Uterus (tissue), 2 donors: ENCODE measurements around the gene CDH4.

Experiments used
- POLR2A ChIP-seq, 2 donors: fragments of 450-650 bp; IDR thresholded peaks; one replicate each; pipeline ENCODE4 v1.6.1; 2016; ENCODE audit warnings: antibody characterized with exemption in 2 of 2, mild to moderate bottlenecking in 1 of 2, moderate library complexity in 1 of 2
- TF ChIP-seq, protein P1 (sequence below), 4 experiments: fragments of 200-600 bp in 2 of 4; fragments of 450-650 bp in 2 of 4; sonication (generic) in 2 of 4; IDR thresholded peaks; one replicate each; pipeline ENCODE4 v1.5.1; 2016 to 2019; ENCODE audit warnings: antibody characterized with exemption in 4 of 4, mild to moderate bottlenecking in 2 of 4, moderate library complexity in 1 of 4

GRCh38 chr20:61725966-61726365 is 473.9 kb downstream of the CDH4 start:
- TF ChIP-seq, protein P1, sequence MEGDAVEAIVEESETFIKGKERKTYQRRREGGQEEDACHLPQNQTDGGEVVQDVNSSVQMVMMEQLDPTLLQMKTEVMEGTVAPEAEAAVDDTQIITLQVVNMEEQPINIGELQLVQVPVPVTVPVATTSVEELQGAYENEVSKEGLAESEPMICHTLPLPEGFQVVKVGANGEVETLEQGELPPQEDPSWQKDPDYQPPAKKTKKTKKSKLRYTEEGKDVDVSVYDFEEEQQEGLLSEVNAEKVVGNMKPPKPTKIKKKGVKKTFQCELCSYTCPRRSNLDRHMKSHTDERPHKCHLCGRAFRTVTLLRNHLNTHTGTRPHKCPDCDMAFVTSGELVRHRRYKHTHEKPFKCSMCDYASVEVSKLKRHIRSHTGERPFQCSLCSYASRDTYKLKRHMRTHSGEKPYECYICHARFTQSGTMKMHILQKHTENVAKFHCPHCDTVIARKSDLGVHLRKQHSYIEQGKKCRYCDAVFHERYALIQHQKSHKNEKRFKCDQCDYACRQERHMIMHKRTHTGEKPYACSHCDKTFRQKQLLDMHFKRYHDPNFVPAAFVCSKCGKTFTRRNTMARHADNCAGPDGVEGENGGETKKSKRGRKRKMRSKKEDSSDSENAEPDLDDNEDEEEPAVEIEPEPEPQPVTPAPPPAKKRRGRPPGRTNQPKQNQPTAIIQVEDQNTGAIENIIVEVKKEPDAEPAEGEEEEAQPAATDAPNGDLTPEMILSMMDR (IDR thresholded peaks at IDR 0.05) = no peak
- no peak for TF ChIP-seq POLR2A (IDR thresholded peaks at IDR 0.05)
